Activated naive CD8-positive, alpha-beta T cell treated with anti-CD3 and anti-CD28 coated beads, Interleukin-2, amount 50 U/mL, for 24 hours (primary cell): ENCODE results near the gene MME.

Source experiments
- ATAC-seq: fragments of 150-1000 bp; cut with Tn5 transposase; one replicate; pipeline ENCODE4 v1.10.0; 2021
- DNase-seq: peaks from one replicate; pipeline ENCODE4 v3.0.0; 2021
- H3K27ac Mint-ChIP-seq: one replicate; pipeline ENCODE4 v1.8.0; 2021; ENCODE audit warnings: mild to moderate bottlenecking, mixed read lengths
- H3K27me3 Mint-ChIP-seq: one replicate; pipeline ENCODE4 v1.8.0; 2021; ENCODE audit warnings: mixed read lengths
- H3K36me3 Mint-ChIP-seq: one replicate; pipeline ENCODE4 v1.8.0; 2021; ENCODE audit warnings: low read depth, mixed read lengths
- H3K4me1 Mint-ChIP-seq: one replicate; pipeline ENCODE4 v1.8.0; 2021; ENCODE audit warnings: mixed read lengths
- H3K4me3 Mint-ChIP-seq: one replicate; pipeline ENCODE4 v1.8.0; 2021; ENCODE audit warnings: mild to moderate bottlenecking, moderate library complexity, mixed read lengths
- H3K9me3 Mint-ChIP-seq: one replicate; pipeline ENCODE4 v1.8.0; 2021; ENCODE audit warnings: mixed read lengths

The MME gene

DNA sequence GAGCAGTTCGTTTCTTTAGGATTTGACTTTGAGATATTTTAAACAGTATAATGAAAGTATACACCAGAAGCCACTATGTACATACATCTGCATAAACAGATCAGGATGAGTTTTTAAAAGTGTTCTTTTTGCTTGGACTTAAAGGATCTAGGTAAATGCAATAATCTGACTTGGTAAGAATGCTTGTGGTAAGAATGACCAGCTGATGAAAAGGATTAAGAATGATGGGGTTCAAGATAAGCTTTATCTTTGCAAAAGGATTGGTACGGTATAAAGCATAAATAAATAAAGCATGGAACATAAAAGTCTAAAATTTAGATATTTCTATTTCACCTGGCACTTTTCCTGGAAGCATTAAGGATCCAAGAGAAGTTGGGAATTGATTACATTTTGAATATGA lies 9.8 kb upstream of the MME start:
- H3K27ac Mint-ChIP-seq: no peak overlapping the region
- no peak for ATAC-seq

GRCh38 chr3:155070932-155071387 lies 9.2 kb upstream of the MME start:
- H3K9me3 Mint-ChIP-seq: peaks cover 7% of the 10 kb centered on the region
- H3K36me3 Mint-ChIP-seq: peaks cover 2% of the 10 kb centered on the region
- H3K4me3 Mint-ChIP-seq: no peak overlapping the region
- no peak for DNase-seq
- no peaks in the 10 kb centered on the region for H3K27me3 Mint-ChIP-seq
- ATAC-seq: no peak
- H3K27ac Mint-ChIP-seq: no peak overlapping the region
- H3K4me1 Mint-ChIP-seq: no peaks in the 10 kb centered on the region

More for the DNA sequence above, 9.8 kb upstream of the MME start:
- Mint-ChIP-seq H3K4me1 (no peaks in the 10 kb centered on the region), H3K27me3 (no peaks in the 10 kb centered on the region), H3K9me3 (peaks cover 4% of the 10 kb centered on the region), H3K36me3 (no peaks in the 10 kb centered on the region), H3K4me3 (no peak overlapping the region)
- DNase-seq: no peak

GRCh38 chr3:155075200-155075599 lies 4.9 kb upstream of the MME start:
- peaks cover 6% of the 10 kb centered on the region for H3K4me1 Mint-ChIP-seq
- H3K4me3 Mint-ChIP-seq: no peak overlapping the region
- peaks cover 23% of the 10 kb centered on the region for H3K27me3 Mint-ChIP-seq
- peaks cover 9% of the 10 kb centered on the region for H3K9me3 Mint-ChIP-seq
- H3K27ac Mint-ChIP-seq: no peak overlapping the region
- no peak for DNase-seq
- no peak for ATAC-seq
- H3K36me3 Mint-ChIP-seq: peaks cover 2% of the 10 kb centered on the region

DNA sequence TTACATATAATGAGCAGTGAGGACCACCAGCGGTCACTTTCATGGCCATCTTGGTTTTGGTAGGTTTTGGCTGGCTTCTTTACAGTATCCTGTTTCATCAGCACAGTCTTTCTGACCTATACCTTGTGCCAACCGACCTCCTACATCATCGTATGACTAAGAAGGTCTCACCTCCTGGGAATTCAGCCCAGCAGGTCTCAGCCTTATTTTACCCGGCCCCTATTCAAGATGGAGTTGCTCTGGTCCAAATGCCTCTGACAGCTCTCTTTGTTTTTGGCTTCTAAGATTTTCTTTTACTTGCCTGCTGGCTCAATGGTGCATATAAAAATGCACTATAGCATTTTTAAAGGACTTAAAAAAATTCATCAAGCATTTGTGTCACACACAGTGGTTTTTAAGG lies 3.2 kb upstream of the MME start:
- Mint-ChIP-seq H3K4me1 (peaks cover 10% of the 10 kb centered on the region), H3K36me3 (peaks cover 2% of the 10 kb centered on the region), H3K9me3 (peaks cover 9% of the 10 kb centered on the region), H3K27ac (no peak overlapping the region), H3K4me3 (no peak overlapping the region), H3K27me3 (peaks cover 38% of the 10 kb centered on the region)
- ATAC-seq: no peak
- DNase-seq: no peak

DNA sequence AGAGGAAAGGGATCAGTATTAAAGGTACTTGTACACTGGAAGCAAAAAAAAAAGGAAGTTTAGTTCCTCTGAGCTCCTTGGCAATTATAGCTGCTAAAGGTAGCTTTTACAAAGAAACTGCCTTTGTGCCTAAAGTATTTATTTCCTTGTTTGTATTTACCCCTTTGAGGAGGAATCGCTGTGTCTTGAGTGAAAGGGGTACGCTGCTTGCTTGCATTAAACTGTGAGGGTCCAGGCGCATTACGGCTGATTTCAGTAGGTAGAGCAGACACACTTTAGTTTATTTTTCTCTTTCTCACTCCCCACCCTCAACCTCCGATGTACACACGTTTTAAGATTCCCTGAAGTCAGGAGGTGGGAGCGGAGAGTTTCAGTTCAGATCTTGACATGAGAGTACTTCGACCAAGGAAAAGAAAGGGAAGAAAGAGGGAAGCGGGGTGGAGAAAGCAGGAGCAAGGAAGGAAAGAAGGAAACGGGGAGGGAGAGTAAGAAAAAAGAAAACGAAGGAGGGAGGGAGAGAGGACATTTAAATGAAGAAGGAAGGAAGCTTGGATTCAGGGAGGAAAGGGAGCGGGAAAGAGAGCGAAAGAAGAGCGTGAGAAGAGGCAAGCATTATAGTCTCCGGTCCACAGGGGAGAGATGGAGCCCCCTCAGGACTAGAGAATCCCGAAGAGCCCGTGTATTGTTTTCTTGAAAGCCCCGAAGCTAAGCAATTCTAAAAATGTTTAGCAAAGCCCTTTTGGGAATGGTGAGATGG lies 1.2 kb upstream of the MME start:
- peaks cover 5% of the 10 kb centered on the region for H3K9me3 Mint-ChIP-seq
- peaks cover 38% of the 10 kb centered on the region for H3K27me3 Mint-ChIP-seq
- ATAC-seq (no peak), DNase-seq (no peak)
- H3K36me3 Mint-ChIP-seq: peaks cover 2% of the 10 kb centered on the region
- peak overlapping the region; percentile 52 for H3K27ac Mint-ChIP-seq
- H3K4me3 Mint-ChIP-seq: peak overlapping the region; percentile 55
- H3K4me1 Mint-ChIP-seq: peaks cover 10% of the 10 kb centered on the region

DNA sequence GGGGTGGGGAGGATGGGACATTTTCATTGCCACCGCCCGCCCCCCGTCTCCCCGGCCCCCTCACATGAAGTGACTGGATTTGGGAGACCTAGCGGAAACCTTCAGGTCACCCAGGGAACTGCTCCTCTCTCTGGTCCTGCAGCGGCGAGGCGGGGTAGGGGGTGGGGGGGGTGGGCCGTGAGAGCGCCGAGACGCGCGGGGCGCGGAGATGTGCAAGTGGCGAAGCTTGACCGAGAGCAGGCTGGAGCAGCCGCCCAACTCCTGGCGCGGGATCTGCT lies 712 bp upstream of the MME start:
- Mint-ChIP-seq H3K27ac (no peak overlapping the region), H3K9me3 (peaks cover 5% of the 10 kb centered on the region), H3K36me3 (peaks cover 2% of the 10 kb centered on the region), H3K4me1 (peaks cover 10% of the 10 kb centered on the region), H3K27me3 (peaks cover 38% of the 10 kb centered on the region), H3K4me3 (peak overlapping the region; percentile 56)
- DNase-seq: no peak
- no peak for ATAC-seq

- H3K27ac Mint-ChIP-seq: no peak overlapping the region
- H3K27me3 Mint-ChIP-seq: peaks cover 38% of the 10 kb centered on the region
- H3K4me1 Mint-ChIP-seq: peaks cover 10% of the 10 kb centered on the region
Observed at GRCh38 chr3:155080692-155081091, 573 bp downstream of the MME start.

GRCh38 chr3:155083313-155083905 lies 3.3 kb downstream of the MME start:
- peaks cover 30% of the 10 kb centered on the region for H3K27me3 Mint-ChIP-seq
- no peaks in the 10 kb centered on the region for H3K9me3 Mint-ChIP-seq
- H3K4me3 Mint-ChIP-seq: no peak overlapping the region
- no peaks in the 10 kb centered on the region for H3K36me3 Mint-ChIP-seq
- H3K27ac Mint-ChIP-seq: no peak overlapping the region
- DNase-seq (no peak), ATAC-seq (no peak)
- peaks cover 10% of the 10 kb centered on the region for H3K4me1 Mint-ChIP-seq

More at GRCh38 chr3:155080692-155081091, 573 bp downstream of the MME start:
- no peak for DNase-seq
- ATAC-seq: no peak
- Mint-ChIP-seq H3K4me3 (peak overlapping the region; percentile 41), H3K36me3 (peaks cover 2% of the 10 kb centered on the region), H3K9me3 (peaks cover 4% of the 10 kb centered on the region)

- no peaks in the 10 kb centered on the region for H3K36me3 Mint-ChIP-seq
- no peak for ATAC-seq
- no peak for DNase-seq
- peaks cover 21% of the 10 kb centered on the region for H3K27me3 Mint-ChIP-seq
- no peak overlapping the region for H3K27ac Mint-ChIP-seq
- H3K9me3 Mint-ChIP-seq: no peaks in the 10 kb centered on the region
- H3K4me1 Mint-ChIP-seq: peaks cover 5% of the 10 kb centered on the region
- no peak overlapping the region for H3K4me3 Mint-ChIP-seq
Observed at GRCh38 chr3:155084567-155084966, 4.4 kb downstream of the MME start.

DNA sequence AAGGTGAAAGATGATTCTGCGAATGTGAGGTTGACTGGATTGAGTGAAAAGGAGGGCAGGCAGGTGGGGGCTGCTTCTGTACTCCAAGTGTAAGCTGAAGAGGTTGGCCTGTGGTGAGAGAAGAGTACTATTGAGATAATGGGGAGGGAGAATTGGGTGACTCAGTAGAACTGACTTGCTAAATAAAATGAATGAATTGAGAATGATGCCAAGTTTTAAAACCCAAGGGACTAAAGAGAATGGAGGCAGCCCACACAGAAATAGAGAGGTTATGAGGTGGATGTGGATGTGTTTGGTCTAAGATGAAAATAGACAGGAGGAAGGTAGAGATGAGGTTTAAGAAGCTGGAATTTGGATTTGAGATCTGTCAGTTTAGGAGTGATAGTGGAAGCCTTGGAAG lies 5.9 kb downstream of the MME start:
- Mint-ChIP-seq H3K27me3 (peaks cover 7% of the 10 kb centered on the region), H3K9me3 (no peaks in the 10 kb centered on the region), H3K4me3 (no peak overlapping the region), H3K4me1 (no peaks in the 10 kb centered on the region), H3K36me3 (no peaks in the 10 kb centered on the region), H3K27ac (no peak overlapping the region)
- DNase-seq (no peak), ATAC-seq (no peak)

- no peaks in the 10 kb centered on the region for H3K27me3 Mint-ChIP-seq
- no peak overlapping the region for H3K4me3 Mint-ChIP-seq
- H3K4me1 Mint-ChIP-seq: no peaks in the 10 kb centered on the region
- DNase-seq (no peak), ATAC-seq (no peak)
- H3K36me3 Mint-ChIP-seq: no peaks in the 10 kb centered on the region
- H3K27ac Mint-ChIP-seq: no peak overlapping the region
- H3K9me3 Mint-ChIP-seq: no peaks in the 10 kb centered on the region
Observed at GRCh38 chr3:155088706-155089345, 8.7 kb downstream of the MME start.

DNA sequence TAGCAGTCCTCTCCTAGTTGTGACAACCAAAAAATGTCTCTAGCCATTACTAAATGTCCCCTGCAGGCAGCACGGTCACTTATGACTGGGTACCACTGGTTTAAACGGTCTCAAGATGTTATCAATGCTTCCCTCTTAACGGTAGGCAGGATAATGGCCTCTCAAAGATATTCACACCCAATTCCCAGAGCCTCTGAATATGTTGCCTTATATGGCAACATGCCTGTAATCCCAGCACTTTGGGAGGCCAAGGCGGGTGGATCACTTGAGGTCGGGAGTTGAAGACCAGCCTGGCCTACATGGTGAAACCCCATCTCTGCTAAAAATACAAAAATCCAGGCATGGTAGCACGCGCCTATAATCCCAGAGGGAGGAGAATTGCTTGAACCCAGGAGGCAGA lies 9.4 kb downstream of the MME start:
- no peaks in the 10 kb centered on the region for H3K27me3 Mint-ChIP-seq
- H3K4me1 Mint-ChIP-seq: no peaks in the 10 kb centered on the region
- no peaks in the 10 kb centered on the region for H3K36me3 Mint-ChIP-seq
- ATAC-seq (no peak), DNase-seq (no peak)
- H3K27ac Mint-ChIP-seq: no peak overlapping the region
- no peaks in the 10 kb centered on the region for H3K9me3 Mint-ChIP-seq
- H3K4me3 Mint-ChIP-seq: no peak overlapping the region

- ATAC-seq: no peak
- Mint-ChIP-seq H3K4me1 (no peaks in the 10 kb centered on the region), H3K9me3 (no peaks in the 10 kb centered on the region), H3K4me3 (no peak overlapping the region), H3K27ac (no peak overlapping the region), H3K36me3 (no peaks in the 10 kb centered on the region), H3K27me3 (no peaks in the 10 kb centered on the region)
- no peak for DNase-seq
Observed at GRCh38 chr3:155093261-155093660, 13.1 kb downstream of the MME start.

GRCh38 chr3:155096303-155097008 lies 16.3 kb downstream of the MME start:
- no peaks in the 10 kb centered on the region for H3K36me3 Mint-ChIP-seq
- no peaks in the 10 kb centered on the region for H3K27me3 Mint-ChIP-seq
- no peaks in the 10 kb centered on the region for H3K4me1 Mint-ChIP-seq
- peaks cover 5% of the 10 kb centered on the region for H3K9me3 Mint-ChIP-seq
- DNase-seq: no peak
- ATAC-seq: no peak
- H3K27ac Mint-ChIP-seq: no peak overlapping the region
- no peak overlapping the region for H3K4me3 Mint-ChIP-seq

DNA sequence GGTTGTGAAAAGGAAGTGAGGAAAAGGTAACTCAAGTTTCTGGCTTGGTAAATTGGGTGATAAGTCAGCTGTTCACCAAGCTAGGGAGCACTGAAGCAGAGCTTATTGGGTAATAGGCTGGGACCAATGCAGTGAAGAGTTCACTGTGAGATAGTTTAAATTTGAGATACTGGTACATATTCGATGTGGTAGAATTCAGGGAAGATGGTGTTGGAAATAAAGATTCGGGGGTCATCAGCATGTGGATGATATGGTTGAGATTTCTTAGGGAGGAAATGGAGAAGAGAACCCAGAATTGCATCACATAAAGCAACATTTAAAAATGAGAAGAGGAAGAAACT lies 16.9 kb downstream of the MME start:
- Mint-ChIP-seq H3K4me3 (no peak overlapping the region), H3K27ac (no peak overlapping the region), H3K4me1 (no peaks in the 10 kb centered on the region), H3K27me3 (no peaks in the 10 kb centered on the region), H3K36me3 (no peaks in the 10 kb centered on the region), H3K9me3 (peaks cover 5% of the 10 kb centered on the region)
- ATAC-seq: no peak
- no peak for DNase-seq
